OCI-LY3 (cell line): ENCODE data around the gene SUV39H1.

Source experiments
- CTCF ChIP-seq: fragments of 200-600, 300-600 bp; sonication (generic); IDR thresholded peaks from 2 replicates; pipeline ENCODE4 v1.5.1; 2014; ENCODE audit warnings: antibody characterized with exemption, low read length, low read depth
- EZH2phosphoT487 ChIP-seq: fragments of 200-600 bp; shearing (Covaris generic); IDR thresholded peaks from 2 replicates; pipeline ENCODE4 v1.6.1; 2018; ENCODE audit warnings: antibody characterized with exemption, mixed run types, low read depth

- TF ChIP-seq CTCF (no peak), EZH2phosphoT487 (no peak)
Observed at GRCh38 chrX:48711929-48712505, 15.5 kb downstream of the SUV39H1 start.
